Activated CD4-positive, alpha-beta T cell treated with anti-CD3 and anti-CD28 coated beads for 4 hours (primary cell): ENCODE results near the gene CEACAM21.

Source experiments
- DNase-seq, 2 donors: peaks; one replicate each; pipeline ENCODE4 v3.0.0-alpha.2; 2020

Gene CEACAM21

GRCh38 chr19:41587838-41588210, 11.9 kb downstream of the CEACAM21 start:
- no peak for DNase-seq

DNA sequence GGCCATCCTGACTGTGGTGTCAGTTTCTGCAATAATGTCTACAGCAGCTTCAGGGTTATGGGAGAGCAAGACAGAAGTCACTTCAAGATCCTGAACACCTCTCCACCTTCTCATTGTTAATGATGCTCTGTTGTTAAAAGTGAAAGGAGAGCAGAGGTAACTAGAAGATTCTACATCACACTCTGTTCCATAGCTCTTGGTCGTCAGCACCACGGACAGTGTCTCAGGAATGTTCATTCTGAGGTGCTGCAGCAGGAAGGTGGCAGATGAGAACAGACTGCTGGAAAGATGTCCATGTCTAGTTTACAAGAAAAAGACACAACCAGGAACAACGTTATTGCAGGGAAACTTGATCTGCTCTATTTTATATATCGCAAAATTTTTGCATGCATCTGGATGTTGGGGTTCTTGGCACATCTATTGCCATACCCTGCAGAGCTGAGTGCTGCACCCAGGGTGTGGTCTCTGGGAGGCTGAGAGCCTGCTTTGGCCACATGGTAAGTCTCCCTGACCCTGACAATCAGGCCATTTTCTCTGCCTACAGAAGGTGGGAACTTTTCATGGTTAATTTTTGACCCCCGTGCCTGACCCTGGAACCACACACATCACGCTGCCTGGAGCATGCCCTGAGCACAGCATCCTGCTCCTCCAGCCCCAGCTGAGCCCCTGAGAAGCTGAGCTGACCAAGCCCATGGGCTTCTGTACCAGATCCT, 12.7 kb downstream of the CEACAM21 start:
- no peak for DNase-seq

DNA sequence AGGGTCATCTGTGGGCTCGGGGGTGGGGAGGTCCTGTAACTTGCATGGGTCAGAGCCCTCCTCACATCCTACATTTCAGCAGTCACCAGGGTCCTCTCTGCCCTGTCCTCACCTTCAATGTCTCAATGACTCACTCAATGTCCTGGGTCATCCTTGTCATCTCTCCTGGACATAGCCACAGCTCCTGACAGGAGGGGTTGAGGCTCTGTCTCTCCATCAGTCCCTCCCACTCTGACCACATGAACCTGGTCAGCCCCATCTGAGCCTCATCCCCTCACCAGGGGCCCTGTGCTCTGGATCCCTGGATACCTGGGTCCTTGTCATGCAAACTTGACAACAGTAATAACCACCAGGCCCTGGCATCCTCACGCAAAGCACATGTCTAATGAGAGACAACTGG, 13.4 kb downstream of the CEACAM21 start:
- DNase-seq, result no peak

GRCh38 chr19:41590936-41591335, 15.0 kb downstream of the CEACAM21 start:
- DNase-seq, result no peak

DNA sequence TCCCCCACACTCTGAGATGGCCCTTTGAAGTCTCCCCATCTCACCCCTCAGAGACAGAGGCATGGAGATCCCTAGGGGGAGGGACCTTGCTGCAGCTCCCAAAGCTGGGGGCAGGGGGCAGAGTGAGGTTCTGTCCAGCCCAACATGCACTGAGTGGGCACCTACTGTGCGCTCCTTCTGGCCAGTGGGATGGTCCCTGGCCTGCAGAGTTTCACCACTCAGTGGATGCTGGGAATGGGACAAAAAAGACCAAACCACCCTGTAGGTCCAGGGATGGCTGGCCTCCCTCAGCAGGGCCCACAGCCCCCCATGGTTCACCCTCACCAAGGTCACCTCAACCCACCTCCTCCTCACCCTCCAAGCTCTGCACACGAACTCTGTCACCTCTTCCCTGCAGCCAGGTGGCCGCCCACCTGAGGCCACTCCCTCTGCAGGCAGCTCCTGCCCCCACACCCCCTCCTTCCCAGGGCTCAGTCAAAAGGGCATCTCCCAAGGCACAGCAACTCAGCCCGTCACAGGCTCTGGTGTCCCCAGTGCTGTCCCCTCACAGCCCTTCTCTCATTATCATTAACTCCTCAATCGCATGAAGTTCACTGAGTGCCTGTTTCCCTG, 16.1 kb downstream of the CEACAM21 start:
- DNase-seq, result no peak

GRCh38 chr19:41595258-41595889, 19.4 kb downstream of the CEACAM21 start:
- DNase-seq, result peak; percentile 61 to 70

DNA sequence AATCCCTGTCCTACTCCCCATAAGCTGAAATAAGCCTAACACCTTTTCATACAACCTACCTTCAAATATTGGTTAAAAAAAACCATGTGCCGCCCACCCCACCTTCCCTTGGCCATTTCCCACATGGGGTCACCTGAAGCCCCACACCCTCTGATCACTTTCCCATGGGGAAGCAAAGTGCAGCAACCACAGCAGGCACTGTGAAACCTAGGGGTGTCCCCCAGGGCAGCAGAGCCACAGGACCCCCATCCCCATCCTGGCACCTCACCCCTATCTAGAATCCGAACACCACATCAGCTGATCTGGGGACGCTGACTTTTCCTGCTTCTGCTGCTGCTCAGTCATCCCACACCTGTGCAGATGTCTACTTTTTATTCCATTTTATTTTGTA, 19.9 kb downstream of the CEACAM21 start:
- DNase-seq, result no peak

DNA sequence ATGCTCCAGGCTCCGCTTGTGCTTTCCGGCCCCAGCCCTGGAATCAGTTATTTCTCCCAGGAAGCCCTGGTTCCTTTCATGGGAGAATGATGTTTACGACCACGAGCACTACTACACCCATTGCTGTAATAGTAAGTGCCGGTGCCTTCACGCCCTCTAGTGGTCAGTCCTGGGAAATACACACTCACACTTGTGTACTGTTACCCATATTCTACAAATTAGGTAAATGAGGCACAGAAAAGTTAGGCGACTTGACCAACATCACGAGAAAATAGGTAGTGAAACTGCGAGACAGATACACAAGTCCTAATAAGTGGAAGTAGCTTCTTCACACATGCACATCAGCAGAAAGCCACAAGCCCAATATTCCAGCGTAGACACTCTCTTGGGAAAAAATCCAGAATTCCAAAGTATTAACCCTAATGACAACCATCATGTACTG, 21.7 kb downstream of the CEACAM21 start:
- peak; percentile 60 to 80 for DNase-seq

DNA sequence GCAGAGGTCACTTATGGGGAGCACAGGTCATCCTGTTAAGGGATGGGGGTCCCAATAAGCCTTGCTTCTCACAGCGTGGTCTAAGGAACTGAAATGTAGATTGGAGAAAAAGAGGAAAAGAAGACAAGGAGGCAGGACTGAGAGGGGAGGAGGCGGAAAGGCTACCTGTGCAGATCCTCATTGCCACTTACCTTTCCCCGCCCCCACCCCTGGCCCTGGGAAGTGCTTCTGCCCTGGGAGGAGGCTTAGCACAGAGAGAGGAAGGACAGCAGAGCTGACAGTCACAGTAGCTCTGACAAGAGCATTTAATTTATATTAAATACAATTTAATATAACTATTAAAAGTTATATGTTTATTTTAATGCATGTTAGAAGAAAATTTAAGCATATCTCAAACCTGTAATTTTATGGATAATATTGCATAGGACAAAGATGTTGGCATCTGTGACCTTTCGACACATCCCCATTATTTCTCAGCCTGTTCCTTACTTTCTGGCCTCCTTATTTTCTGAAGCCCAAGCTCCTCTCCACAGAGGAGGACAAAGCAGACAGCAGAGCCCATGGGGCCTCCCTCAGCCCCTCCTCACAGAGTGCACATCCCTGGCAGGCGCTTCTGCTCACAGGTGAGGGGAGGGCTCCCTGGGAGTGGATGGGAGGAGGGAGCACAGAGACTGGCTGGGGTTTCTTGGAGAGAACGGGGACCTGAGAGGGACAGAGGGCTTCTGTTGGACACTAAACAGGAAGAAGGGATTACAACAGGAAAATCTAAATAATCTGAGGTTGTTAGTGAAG, 23.4 kb downstream of the CEACAM21 start:
- DNase-seq, result no peak

- no peak for DNase-seq
Observed at GRCh38 chr19:41601771-41602170, 25.8 kb downstream of the CEACAM21 start.

DNA sequence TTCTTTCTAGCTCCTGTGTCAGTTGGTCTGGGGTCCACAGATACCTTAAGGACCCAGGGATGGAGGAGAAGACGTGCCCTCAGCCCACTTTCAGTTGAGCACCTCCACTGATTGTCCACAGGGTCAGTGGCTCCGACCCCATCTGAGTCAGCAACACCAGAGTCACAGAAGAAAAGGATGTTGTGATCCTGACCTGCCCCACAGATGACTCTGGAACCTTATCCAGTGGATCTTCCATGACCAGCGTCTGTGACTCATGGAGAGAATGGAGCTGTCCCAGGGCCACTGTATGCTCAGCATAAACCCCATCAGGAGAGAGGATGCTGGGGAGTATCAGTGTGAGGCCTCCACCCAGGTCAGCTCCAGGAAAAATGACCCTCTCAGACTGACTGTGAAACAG, 28.9 kb downstream of the CEACAM21 start:
- no peak for DNase-seq

GRCh38 chr19:41606215-41606837, 30.4 kb downstream of the CEACAM21 start:
- no peak for DNase-seq

DNA sequence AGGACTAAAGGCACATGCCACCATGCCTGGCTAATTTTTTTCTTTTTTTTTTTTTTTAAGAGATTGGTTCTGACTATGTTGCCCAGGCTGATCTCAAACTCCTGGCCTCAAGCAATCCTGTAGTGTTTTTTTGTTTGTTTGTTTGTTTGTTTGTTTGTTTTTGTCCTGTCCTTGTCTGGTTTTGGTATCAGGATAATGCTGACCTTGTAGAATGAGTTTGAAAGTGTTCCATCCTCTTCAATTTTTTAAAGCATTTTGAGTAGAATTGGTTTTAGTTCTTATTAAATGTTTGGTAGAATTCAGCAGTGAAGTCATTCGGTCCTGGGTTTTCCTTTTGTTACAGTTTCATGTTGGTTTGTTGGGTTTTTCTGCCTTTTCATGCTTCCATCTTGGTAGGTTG, 31.7 kb downstream of the CEACAM21 start:
- DNase-seq, result no peak

GRCh38 chr19:41610789-41611188, 34.8 kb downstream of the CEACAM21 start:
- no peak for DNase-seq

GRCh38 chr19:41612483-41612882, 36.5 kb downstream of the CEACAM21 start:
- DNase-seq, result no peak

DNA sequence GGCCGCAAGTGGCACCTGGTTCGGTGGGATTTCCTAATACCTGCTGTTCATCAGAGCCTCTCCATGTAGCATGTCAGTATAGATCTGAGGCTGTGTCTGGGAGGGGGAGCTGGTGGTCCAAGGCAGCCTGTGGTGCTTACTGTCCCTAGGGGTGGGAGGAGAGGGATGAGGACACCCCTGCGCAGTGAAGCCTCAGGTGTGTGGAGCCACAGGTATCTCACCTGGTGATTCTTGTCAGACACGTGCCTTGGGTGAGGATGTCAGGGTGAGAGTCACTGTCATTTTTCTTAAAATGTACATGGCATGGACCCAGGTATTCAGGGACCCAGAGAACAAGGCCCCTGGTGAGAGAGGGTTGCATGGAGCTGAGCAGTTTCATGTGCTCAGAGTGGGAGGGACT, 39.2 kb downstream of the CEACAM21 start:
- no peak for DNase-seq

DNA sequence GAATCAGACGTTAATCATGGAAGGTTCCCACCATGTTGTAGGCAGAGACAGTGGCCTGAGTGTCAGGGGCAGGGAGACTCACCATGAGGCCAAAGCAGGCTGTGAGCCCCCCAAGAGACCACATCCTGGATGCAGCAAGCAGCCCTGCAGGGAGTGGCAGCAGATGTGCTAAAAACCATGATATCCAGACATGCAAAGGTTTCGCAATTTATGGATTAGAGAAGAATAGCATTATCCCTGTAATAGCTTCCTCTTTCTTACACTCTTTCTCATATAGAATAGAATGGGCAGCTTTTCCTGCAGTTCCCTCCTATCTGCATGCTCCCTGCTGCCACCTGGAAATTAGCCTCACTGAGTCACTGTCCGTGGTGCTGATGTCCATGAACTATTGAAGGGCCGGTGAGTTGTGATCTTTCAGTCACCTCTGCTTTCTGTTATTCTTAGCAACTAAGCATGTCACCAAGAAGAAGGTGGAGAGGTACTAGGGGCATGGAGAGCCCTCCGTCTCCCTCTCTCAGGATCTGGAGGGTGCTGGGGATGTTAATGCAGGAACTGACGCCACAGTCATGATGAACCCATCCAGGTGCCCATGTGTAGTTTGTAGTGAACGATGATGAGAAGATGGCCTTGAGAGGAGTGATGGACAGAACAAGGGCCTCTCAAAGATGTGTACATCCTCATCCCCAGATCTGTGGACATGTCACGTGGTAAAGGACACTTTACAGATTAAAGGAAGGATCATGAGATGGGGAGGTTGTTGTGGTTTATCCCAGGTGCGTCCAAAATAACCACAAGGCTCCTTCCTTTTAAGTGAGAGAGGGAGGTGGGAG, 41.0 kb downstream of the CEACAM21 start:
- no peak for DNase-seq

GRCh38 chr19:41617941-41618730, 42.2 kb downstream of the CEACAM21 start:
- no peak for DNase-seq

GRCh38 chr19:41619018-41619556, 43.1 kb downstream of the CEACAM21 start:
- no peak for DNase-seq

DNA sequence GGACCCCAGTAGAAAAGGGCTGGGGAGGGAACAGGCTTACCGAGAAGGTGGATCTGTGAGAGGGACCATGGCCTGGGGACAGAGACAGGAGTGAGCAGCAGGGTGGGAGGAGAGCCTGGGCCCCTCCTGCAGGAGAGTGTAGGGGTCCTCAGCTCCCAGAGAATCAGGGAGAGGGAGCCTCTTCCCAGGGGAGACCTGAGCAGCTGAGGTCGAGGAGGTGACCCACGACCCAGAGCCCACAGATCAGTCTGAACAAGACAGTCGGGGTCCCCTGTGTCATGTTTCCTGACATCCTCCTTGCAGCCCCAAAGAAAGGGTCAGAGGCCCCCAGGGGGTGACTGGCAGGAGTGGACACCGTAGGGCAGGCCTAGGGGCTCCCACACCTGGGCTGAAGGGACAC, 44.2 kb downstream of the CEACAM21 start:
- no peak for DNase-seq

DNA sequence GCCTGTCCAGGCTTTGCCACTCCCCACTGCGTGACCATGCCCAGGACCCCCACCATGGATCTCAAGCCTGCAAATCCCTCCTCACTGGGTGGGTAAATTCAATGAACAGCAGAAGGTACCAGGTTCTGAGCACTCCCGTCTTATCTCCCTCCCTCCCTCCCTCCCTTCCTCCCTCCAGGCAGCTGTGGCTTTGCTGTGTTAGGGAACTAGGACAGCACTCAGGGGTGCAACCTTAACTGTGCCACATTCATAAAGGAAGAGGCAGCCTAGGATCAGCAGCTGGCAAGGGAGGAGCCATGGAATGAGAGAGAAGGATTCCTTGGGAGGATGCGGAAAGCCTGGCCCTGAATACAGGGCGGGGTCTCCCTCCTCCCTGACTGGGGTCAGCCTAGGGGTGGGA, 45.3 kb downstream of the CEACAM21 start:
- no peak for DNase-seq
